Sigmoid colon (tissue), 4 donors: Measurements from ENCODE around the gene FGF14.

Experiments used
- CTCF ChIP-seq, 4 experiments: fragments of 450-650 bp in 3 of 4; fragments of 200-600 bp in 1 of 4; IDR thresholded peaks; one replicate each; pipeline ENCODE4 v1.5.1; 2016 to 2019; ENCODE audit warnings: antibody characterized with exemption in 4 of 4, mild to moderate bottlenecking in 3 of 4, moderate library complexity in 2 of 4
- POLR2AphosphoS5 ChIP-seq, 4 donors: sonication (generic); formaldehyde crosslinking; IDR thresholded peaks; one replicate each; pipeline ENCODE4 v1.6.1; 2017; ENCODE audit warnings: antibody characterized with exemption in 4 of 4

GRCh38 chr13:102276404-102276803, 125.4 kb downstream of the FGF14 start:
- TF ChIP-seq CTCF (IDR thresholded peaks at IDR 0.05) (no peak), POLR2AphosphoS5 (IDR thresholded peaks at IDR 0.05) (no peak)
